ENCODE measurements around the gene MICA.

DNA sequence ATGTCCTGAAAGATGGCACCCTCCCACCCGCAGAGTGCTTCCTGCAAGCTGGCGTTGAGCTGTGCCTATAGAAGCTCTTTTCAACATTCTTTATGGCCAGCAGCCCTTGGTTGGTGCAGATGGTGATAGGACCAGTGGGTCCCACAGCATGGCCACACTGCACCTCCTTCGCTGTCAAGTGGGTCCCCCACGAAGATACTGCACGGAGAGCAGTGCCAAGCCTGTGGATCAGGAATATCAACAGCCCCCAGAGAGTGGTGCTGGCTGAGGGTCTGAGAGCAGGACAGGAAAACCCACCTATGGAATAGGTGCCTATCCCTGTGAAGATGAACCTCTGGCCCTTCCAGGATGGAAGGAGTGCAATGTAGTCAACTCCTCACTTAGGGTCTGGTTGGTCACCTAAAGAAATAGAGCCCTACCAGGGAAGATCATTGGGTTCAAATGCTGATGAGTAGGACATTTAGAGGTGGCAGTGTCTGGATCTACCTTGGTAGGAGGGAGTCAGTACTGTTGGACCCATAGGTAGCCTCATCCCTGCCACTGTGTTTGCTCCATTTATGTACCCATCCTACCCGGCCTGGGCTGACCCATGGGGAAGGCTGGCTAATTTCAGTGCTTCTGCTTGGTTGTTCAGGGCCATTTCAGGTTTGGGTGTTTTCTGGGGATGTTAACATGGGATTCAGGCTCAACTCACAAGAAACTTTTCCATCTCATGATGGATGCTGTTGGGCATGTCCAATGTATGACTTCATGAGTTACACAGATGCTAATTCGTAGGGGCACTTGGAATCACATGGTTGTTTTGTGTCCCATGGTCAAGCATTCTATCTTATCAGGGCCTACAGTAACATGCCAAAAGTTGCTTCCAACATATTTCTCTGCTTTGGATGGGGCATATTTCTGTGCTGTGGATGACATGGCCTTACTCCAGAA lies 61.1 kb downstream of the MICA start:
- TF ChIP-seq EZH2 (IDR thresholded peaks at IDR 0.05; ENCODE audit: insufficient read depth, poor library complexity, severe bottlenecking) (no peak), EZH2phosphoT487 (IDR thresholded peaks at IDR 0.05; ENCODE audit: insufficient read depth, low read depth) (no peak)
